SU-DHL-6 (cell line): ENCODE measurements around the gene FGD4.

Experiments
- H2AFZ ChIP-seq: fragments of 200-600 bp; sonication (generic); 2 replicates; pipeline ENCODE4 v1.6.1; 2014; ENCODE audit warnings: low read depth, mild to moderate bottlenecking, moderate library complexity, mixed read lengths, antibody characterized with exemption, low read length; ENCODE audit not compliant: severe bottlenecking
- H3F3A ChIP-seq: fragments of 200-600 bp; shearing (Covaris generic); 2 replicates; pipeline ENCODE4 v1.6.0; 2016; ENCODE audit warnings: antibody characterized with exemption, mild to moderate bottlenecking; ENCODE audit not compliant: insufficient read depth
- H3K27ac ChIP-seq: fragments of 200-600 bp; sonication (generic); 2 replicates; pipeline ENCODE4 v1.5.1; 2016; ENCODE audit warnings: low read depth, mild to moderate bottlenecking, low read length, moderate library complexity, mixed read lengths
- H3K27me3 ChIP-seq: fragments of 200-600 bp; sonication (generic), shearing (Covaris generic); 2 replicates; pipeline ENCODE4 v1.6.0; 2014; ENCODE audit warnings: mild to moderate bottlenecking, low read length
- H3K36me3 ChIP-seq: fragments of 200-600 bp; sonication (generic); 2 replicates; pipeline ENCODE4 v1.6.1; 2014; ENCODE audit warnings: mild to moderate bottlenecking, low read length, mixed read lengths
- H3K4me2 ChIP-seq: fragments of 300-600, 200-600 bp; shearing (Covaris generic), sonication (generic); 2 replicates; pipeline ENCODE4 v1.6.0; 2014; ENCODE audit warnings: low read length, low read depth, mild to moderate bottlenecking; ENCODE audit not compliant: poor library complexity, severe bottlenecking
- H3K4me3 ChIP-seq: fragments of 200-600 bp; sonication (generic); 2 replicates; pipeline ENCODE4 v1.5.1; 2014; ENCODE audit warnings: antibody characterized with exemption, low read length, mild to moderate bottlenecking, mixed read lengths; ENCODE audit not compliant: insufficient read depth, poor library complexity, severe bottlenecking
- H3K79me2 ChIP-seq: fragments of 200-600 bp; sonication (generic); 2 replicates; pipeline ENCODE4 v1.6.1; 2014; ENCODE audit warnings: mild to moderate bottlenecking, low read length, moderate library complexity; ENCODE audit not compliant: insufficient read depth
- H3K9ac ChIP-seq: fragments of 200-600 bp; sonication (generic); 2 replicates; pipeline ENCODE4 v1.7.0; 2014; ENCODE audit warnings: mild to moderate bottlenecking, low read length
- H3K9me2 ChIP-seq: fragments of 200-600 bp; sonication (generic); replicated peaks from 2 replicates; pipeline ENCODE4 v1.6.1; 2014; ENCODE audit warnings: low read length; ENCODE audit not compliant: insufficient read depth
- H3K9me3 ChIP-seq: fragments of 200-600 bp; sonication (generic); 2 replicates; pipeline ENCODE4 v1.6.1; 2014; ENCODE audit warnings: low read length, mixed read lengths; ENCODE audit not compliant: insufficient read depth
- H4K20me1 ChIP-seq: fragments of 200-600 bp; sonication (generic); 2 replicates; pipeline ENCODE4 v1.6.1; 2014; ENCODE audit warnings: low read depth, mild to moderate bottlenecking, antibody characterized with exemption, low read length, moderate library complexity, mixed read lengths
- CTCF ChIP-seq: fragments of 200-600 bp; sonication (generic); IDR thresholded peaks from one replicate; pipeline ENCODE4 v1.5.1; 2017; ENCODE audit warnings: antibody characterized with exemption, mild to moderate bottlenecking, low read length, moderate library complexity; ENCODE audit not compliant: insufficient read depth, poor library complexity, severe bottlenecking
- EZH2phosphoT487 ChIP-seq: fragments of 200-600 bp; sonication (generic), shearing (Covaris generic); conservative IDR thresholded peaks from 2 replicates; pipeline ENCODE4 v1.6.1; 2018; ENCODE audit warnings: mild to moderate bottlenecking, antibody characterized with exemption, low read length, moderate library complexity, mixed read lengths

FGD4 gene

GRCh38 chr12:32490801-32491200 is 91.4 kb downstream of the FGD4 start:
- H3K4me3 ChIP-seq, result no peak overlapping the region
- no peak overlapping the region for H3K9ac ChIP-seq
- H3F3A ChIP-seq, result no peaks in the 10 kb centered on the region
- H3K4me2 ChIP-seq, result no peak overlapping the region
- TF ChIP-seq EZH2phosphoT487 (no peak), CTCF (no peak)
- H3K36me3 ChIP-seq, result no peaks in the 10 kb centered on the region
- no peak overlapping the region for H3K27ac ChIP-seq
- no peaks in the 10 kb centered on the region for H3K79me2 ChIP-seq
- H3K27me3 ChIP-seq, result no peaks in the 10 kb centered on the region
- no peak overlapping the region for H2AFZ ChIP-seq
- no peaks in the 10 kb centered on the region for H3K9me3 ChIP-seq
- H4K20me1 ChIP-seq, result no peaks in the 10 kb centered on the region
- H3K9me2 ChIP-seq, result no peaks in the 10 kb centered on the region

GRCh38 chr12:32493282-32493681 is 93.9 kb downstream of the FGD4 start:
- no peak overlapping the region for H3K27ac ChIP-seq
- H3K9me3 ChIP-seq, result no peaks in the 10 kb centered on the region
- no peaks in the 10 kb centered on the region for H3K27me3 ChIP-seq
- H3K4me2 ChIP-seq, result no peak overlapping the region
- no peaks in the 10 kb centered on the region for H3K79me2 ChIP-seq
- H4K20me1 ChIP-seq, result no peaks in the 10 kb centered on the region
- H3K9ac ChIP-seq, result no peak overlapping the region
- no peak overlapping the region for H2AFZ ChIP-seq
- no peaks in the 10 kb centered on the region for H3K9me2 ChIP-seq
- H3F3A ChIP-seq, result no peaks in the 10 kb centered on the region
- no peaks in the 10 kb centered on the region for H3K36me3 ChIP-seq
- TF ChIP-seq EZH2phosphoT487 (no peak), CTCF (no peak)
- H3K4me3 ChIP-seq, result no peak overlapping the region

DNA sequence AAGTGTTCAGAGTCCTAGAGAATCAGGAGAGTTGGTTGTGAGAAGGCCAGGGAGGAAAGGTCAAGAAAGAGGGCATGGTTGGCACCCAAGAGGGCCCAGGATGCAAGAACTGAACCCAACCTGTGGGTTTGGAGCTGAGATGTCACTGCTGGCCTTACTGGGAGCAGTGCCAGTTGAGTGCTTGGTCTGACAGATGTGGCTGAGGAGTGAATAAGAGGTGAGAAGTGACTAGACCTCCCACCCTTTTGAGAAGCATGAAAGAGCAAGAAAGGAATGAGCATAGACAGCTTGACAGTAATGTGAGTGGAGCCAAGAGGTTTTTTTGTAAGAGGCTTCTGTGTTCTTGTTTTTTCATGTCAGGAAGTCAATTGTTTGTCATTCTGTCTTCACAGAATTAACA is 95.3 kb downstream of the FGD4 start:
- Histone ChIP-seq H3F3A (no peaks in the 10 kb centered on the region), H2AFZ (no peak overlapping the region), H3K9me3 (no peaks in the 10 kb centered on the region), H3K27me3 (no peaks in the 10 kb centered on the region), H3K36me3 (no peaks in the 10 kb centered on the region), H3K79me2 (no peaks in the 10 kb centered on the region), H4K20me1 (no peaks in the 10 kb centered on the region), H3K27ac (no peak overlapping the region), H3K4me2 (no peak overlapping the region), H3K9me2 (no peaks in the 10 kb centered on the region), H3K4me3 (no peak overlapping the region), H3K9ac (no peak overlapping the region)
- TF ChIP-seq EZH2phosphoT487, result no peak
- no peak for TF ChIP-seq CTCF

DNA sequence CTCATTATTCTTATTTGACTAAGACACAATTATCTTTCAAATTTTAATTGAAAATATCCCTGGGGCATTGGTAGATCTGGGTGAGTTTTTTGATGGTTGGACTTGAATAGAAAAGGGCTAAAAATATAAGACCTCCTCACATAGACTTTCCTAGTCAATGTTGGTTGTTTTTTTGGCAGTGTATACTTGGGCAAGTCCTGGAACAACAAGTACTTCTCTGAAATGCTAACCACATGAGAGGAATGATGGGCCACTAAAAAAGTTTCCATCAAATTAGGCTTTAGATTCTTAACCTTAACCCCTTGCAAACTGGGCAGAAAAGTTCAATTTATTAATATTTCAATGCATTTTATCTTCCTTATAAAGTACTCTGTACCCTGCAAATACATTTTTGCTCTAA is 97.6 kb downstream of the FGD4 start:
- no peaks in the 10 kb centered on the region for H3K79me2 ChIP-seq
- H3K4me3 ChIP-seq, result no peak overlapping the region

More for the DNA sequence above, 97.6 kb downstream of the FGD4 start:
- H2AFZ ChIP-seq, result no peak overlapping the region
- H3K27ac ChIP-seq, result no peak overlapping the region
- no peak overlapping the region for H3K4me2 ChIP-seq
- H3K9me2 ChIP-seq, result no peaks in the 10 kb centered on the region
- no peaks in the 10 kb centered on the region for H4K20me1 ChIP-seq
- H3K9me3 ChIP-seq, result no peaks in the 10 kb centered on the region
- H3K36me3 ChIP-seq, result no peaks in the 10 kb centered on the region
- H3K27me3 ChIP-seq, result no peaks in the 10 kb centered on the region
- TF ChIP-seq CTCF (no peak), EZH2phosphoT487 (no peak)
- no peaks in the 10 kb centered on the region for H3F3A ChIP-seq
- H3K9ac ChIP-seq, result no peak overlapping the region
